HepG2 (cell line): ENCODE measurements around the gene B4GALT5. TPM values are rescaled to one million over a fixed set of nuclear protein-coding genes. Genes with fewer than 3 reads are reported as not detected.

Source experiments
- FUBP1 ChIP-seq: sonication (generic); formaldehyde crosslinking; IDR thresholded peaks from 2 replicates; pipeline ENCODE4 v1.5.1; 2020; ENCODE audit warnings: missing genetic modification reagents, mild to moderate bottlenecking, borderline replicate concordance
- GLMP ChIP-seq: sonication (generic); formaldehyde crosslinking; IDR thresholded peaks from 2 replicates; pipeline ENCODE4 v1.9.0; 2021; ENCODE audit warnings: missing genetic modification reagents, mild to moderate bottlenecking, borderline replicate concordance
- KAT7 ChIP-seq: IDR thresholded peaks from 2 replicates; pipeline ENCODE4 v1.6.1; 2018; ENCODE audit warnings: borderline replicate concordance, missing compliant biosample characterization
- MATR3 ChIP-seq: sonication (generic); formaldehyde crosslinking; IDR thresholded peaks from 2 replicates; pipeline ENCODE4 v1.4.0; 2020; ENCODE audit warnings: missing genetic modification reagents
- ONECUT2 ChIP-seq: sonication (generic); formaldehyde crosslinking; IDR thresholded peaks from 2 replicates; pipeline ENCODE4 v1.4.0; 2020; ENCODE audit warnings: missing genetic modification reagents
- PATZ1 ChIP-seq: sonication (generic); formaldehyde crosslinking; IDR thresholded peaks from 2 replicates; pipeline ENCODE4 v1.4.0; 2020; ENCODE audit warnings: missing genetic modification reagents
- SOX5 ChIP-seq: IDR thresholded peaks from 2 replicates; pipeline ENCODE4 v1.6.1; 2016; ENCODE audit warnings: borderline replicate concordance
- SRF ChIP-seq: IDR thresholded peaks from 2 replicates; pipeline ENCODE4 v1.6.1; 2011; ENCODE audit warnings: mild to moderate bottlenecking, low read depth, low read length, moderate library complexity
- TIGD3 ChIP-seq: sonication (generic); formaldehyde crosslinking; IDR thresholded peaks from 2 replicates; pipeline ENCODE4 v1.5.1; 2020; ENCODE audit warnings: mild to moderate bottlenecking, missing genetic modification reagents, borderline replicate concordance
- WIZ ChIP-seq: sonication (generic); formaldehyde crosslinking; IDR thresholded peaks from 2 replicates; pipeline ENCODE4 v1.5.1; 2020; ENCODE audit warnings: mild to moderate bottlenecking, missing genetic modification reagents
- YY1 ChIP-seq: IDR thresholded peaks from 2 replicates; pipeline ENCODE4 v1.6.1; 2011; ENCODE audit warnings: low read length, low read depth, moderate library complexity, mild to moderate bottlenecking; ENCODE audit not compliant: insufficient read depth, insufficient replicate concordance
- ZFY ChIP-seq: sonication (generic); formaldehyde crosslinking; IDR thresholded peaks from 2 replicates; pipeline ENCODE4 v1.4.0; 2020; ENCODE audit warnings: missing genetic modification reagents
- ZMYM3 ChIP-seq: sonication (generic); formaldehyde crosslinking; IDR thresholded peaks from 2 replicates; pipeline ENCODE4 v1.5.1; 2020; ENCODE audit warnings: mild to moderate bottlenecking, missing genetic modification reagents
- ZNF557 ChIP-seq: sonication (generic); formaldehyde crosslinking; IDR thresholded peaks from 2 replicates; pipeline ENCODE4 v1.4.0; 2020; ENCODE audit warnings: missing genetic modification reagents
- ZNF572 ChIP-seq: sonication (generic); formaldehyde crosslinking; IDR thresholded peaks from 2 replicates; pipeline ENCODE4 v1.5.1; 2020; ENCODE audit warnings: mild to moderate bottlenecking, missing genetic modification reagents
- ZXDC ChIP-seq: sonication (generic); formaldehyde crosslinking; IDR thresholded peaks from 2 replicates; pipeline ENCODE4 v1.5.0; 2020; ENCODE audit warnings: mild to moderate bottlenecking, missing genetic modification reagents
- polyA plus RNA-seq, 8 experiments: library from polyadenylated mRNA; depleted of rRNA in 3 of 8; stranded (reverse) in 7 of 8; unstranded in 1 of 8; fragments of >200 nt; fragmentation: Illumina TruSeq in 4 of 8; extraction: Trizol in 4 of 8; gene quantifications; 2 replicates each; pipeline versions ENCODE4 v1.2.1 to v1.2.3, GENCODE V29; 2011 to 2016; ENCODE audit warnings: low read depth in 4 of 8, missing spikeins in 1 of 8, mixed read lengths in 1 of 8; ENCODE audit not compliant: insufficient read depth in 1 of 8
- total RNA-seq, 5 experiments: library from RNA; depleted of rRNA; stranded (reverse); fragments of >200 nt; fragmentation: Illumina TruSeq; extraction: Trizol; gene quantifications; 2 replicates each; pipeline ENCODE4 v1.2.3, GENCODE V29; 2016; ENCODE audit warnings: low read depth in 1 of 5

The B4GALT5 gene
- total and polyA plus RNA-seq, 2 of the 13 experiments (the other 11 are each of a cell fraction or from before 2014, with no cell fraction given), result 27.3 to 30.9 TPM

GRCh38 chr20:49677777-49678758 lies 35.6 kb downstream of the B4GALT5 start (continued):
- TF ChIP-seq ZNF572 (CRISPR knock-in tag) (0 out of 2 replicates have a peak, but pooled peaks have one; percentile 25), GLMP (CRISPR knock-in tag) (no peak), YY1 (no peak), ZMYM3 (CRISPR knock-in tag) (peak; percentile 58; the same call in 1 of the 2 replicates), PATZ1 (CRISPR knock-in tag) (peak; percentile 29; the same call in 1 of the 2 replicates), FUBP1 (CRISPR knock-in tag) (0 out of 2 replicates have a peak, but pooled peaks have one; percentile 49), SRF (0 out of 2 replicates have a peak, but pooled peaks have one; percentile 17), MATR3 (CRISPR knock-in tag) (no peak), ZFY (CRISPR knock-in tag) (peak; percentile 39; the same call in 1 of the 2 replicates), ONECUT2 (CRISPR knock-in tag) (0 out of 2 replicates have a peak, but pooled peaks have one; percentile 6), KAT7 (0 out of 2 replicates have a peak, but pooled peaks have one; percentile 5), WIZ (CRISPR knock-in tag) (no peak), TIGD3 (CRISPR knock-in tag) (no peak), SOX5 (0 out of 2 replicates have a peak, but pooled peaks have one; percentile 8), ZNF557 (0 out of 2 replicates have a peak, but pooled peaks have one; percentile 31), ZXDC (CRISPR knock-in tag) (no peak)
